ENCODE results near the gene MORN1. TPM values are rescaled to one million over a fixed set of nuclear protein-coding genes. Genes with fewer than 3 reads are reported as not detected.

Gene MORN1
- total and polyA plus RNA-seq, 12 donors = 1.2 to 7.6 (median 5.2) TPM

- H3K36me3 ChIP-seq = peaks cover 0 to 3% (median 0%) of the 10 kb centered on the region in 9 donors
- H3K27ac ChIP-seq = peak overlapping the region in 8 of 10 donors; percentile 1 to 80 (median 68)
- WGBS, 2 donors = 78 to 82% methylated on average over 12 of the region's 12 CpGs
- H3K27me3 ChIP-seq = no peaks in the 10 kb centered on the region
- no peak for TF ChIP-seq CTCF (IDR thresholded peaks at IDR 0.05)
- H3K4me3 ChIP-seq = no peak overlapping the region
- no peaks in the 10 kb centered on the region for H3K9me3 ChIP-seq
- no peak for DNase-seq
- intact Hi-C loops (cut with DNase I) = loop anchor here in 2 of 10 donors (5.0 kb wide), 1 partner anchor 45 kb away; no protein-coding TSS in a partner anchor
- ATAC-seq = no peak
- H3K4me1 ChIP-seq = peaks cover 62 to 83% (median 81%) of the 10 kb centered on the region in 9 donors
Measured at GRCh38 chr1:2276803-2277580, 114.4 kb downstream of the MORN1 start.

GRCh38 chr1:2275796-2276536, 115.4 kb downstream of the MORN1 start:
- ATAC-seq = peak in 3 of 8 donors; percentile 11 to 46 (median 33)
- WGBS, 2 donors = 34 to 39% methylated on average over 14 of the region's 14 CpGs
- intact Hi-C loops (cut with DNase I) = loop anchor here in 2 of 10 donors (5.0 kb wide), 1 partner anchor 44 kb away; no protein-coding TSS in a partner anchor

GRCh38 chr1:2274929-2275475, 116.4 kb downstream of the MORN1 start:
- Histone ChIP-seq H3K27ac (peak overlapping the region in 9 of 10 donors; percentile 27 to 80 (median 67)), H3K36me3 (peaks cover 0 to 3% (median 0%) of the 10 kb centered on the region in 9 donors), H3K27me3 (no peaks in the 10 kb centered on the region), H3K9me3 (no peaks in the 10 kb centered on the region), H3K4me3 (peak overlapping the region in 1 of 10 donors; percentile 2), H3K4me1 (peaks cover 82 to 100% (median 100%) of the 10 kb centered on the region in 9 donors)
- peak in 1 of 2 donors; percentile 20 for DNase-seq
- no peak for TF ChIP-seq CTCF (IDR thresholded peaks at IDR 0.05)
- ATAC-seq = peak in 4 of 8 donors; percentile 5 to 20 (median 12)
- WGBS, 2 donors = 50 to 69% methylated on average over 21 of the region's 21 CpGs
- intact Hi-C loops (cut with DNase I) = loop anchor here in 2 of 10 donors (5.0 kb wide), 1 partner anchor 43 kb away; no protein-coding TSS in a partner anchor

More at GRCh38 chr1:2275796-2276536, 115.4 kb downstream of the MORN1 start:
- no peaks in the 10 kb centered on the region for H3K27me3 ChIP-seq
- H3K9me3 ChIP-seq = no peaks in the 10 kb centered on the region
- H3K27ac ChIP-seq = peak overlapping the region in 9 of 10 donors; percentile 1 to 80 (median 67)
- H3K4me3 ChIP-seq = no peak overlapping the region
- peak in 1 of 2 donors; percentile 40 for DNase-seq
- TF ChIP-seq CTCF (IDR thresholded peaks at IDR 0.05) = no peak
- H3K36me3 ChIP-seq = peaks cover 0 to 3% (median 0%) of the 10 kb centered on the region in 9 donors
- peaks cover 72 to 93% (median 91%) of the 10 kb centered on the region in 9 donors for H3K4me1 ChIP-seq
